Measurements from ENCODE around the gene CCDC152. TPM values are rescaled to one million over a fixed set of nuclear protein-coding genes. Genes with fewer than 3 reads are reported as not detected.
"Not testable (repeated sequence)": the region's sequence is repeated elsewhere in the genome, so short reads cannot be mapped to it uniquely, and the experiment has no call there.

Gene CCDC152
- polyA plus RNA-seq, 3 donors = 0.09 to 0.18 (median 0.09) TPM

GRCh38 chr5:42720251-42720650, 36.4 kb upstream of the CCDC152 start:
- no peak for TF ChIP-seq CTCF (IDR thresholded peaks at IDR 0.05)
- Histone ChIP-seq H3K9ac (ENCODE audit: insufficient read depth, low read length, poor library complexity, severe bottlenecking) (peak overlapping the region; percentile 59), H2AFZ (ENCODE audit: insufficient read depth, low read depth, low read length, poor library complexity, severe bottlenecking) (peak overlapping the region; percentile 55), H3K4me3 (replicated peaks in 1 of 3; ENCODE audit: low read depth in 2 of 3, low read length in 3 of 3) (peak overlapping the region; percentile 38 to 70 (median 58)), H3K79me2 (ENCODE audit: insufficient read depth, low read length) (no peaks in the 10 kb centered on the region), H3K4me2 (replicated peaks; ENCODE audit: extremely low read depth, low read length, poor library complexity, severe bottlenecking) (peak overlapping the region; percentile 73), H3K27ac (ENCODE audit: low read depth in 1 of 2, low read length in 2 of 2) (peak overlapping the region in 1 of 2 donors; percentile 83), H3K27me3 (ENCODE audit: control insufficient read depth in 2 of 2, insufficient read depth in 2 of 2, low read length in 2 of 2) (no peaks in the 10 kb centered on the region), H3K36me3 (replicated peaks in 1 of 2; ENCODE audit: control insufficient read depth in 1 of 2, insufficient read depth in 2 of 2, low read length in 2 of 2) (no peaks in the 10 kb centered on the region), H3K4me1 (ENCODE audit: control insufficient read depth in 1 of 2, insufficient read depth in 2 of 2, low read length in 2 of 2) (peaks cover 33 to 40% of the 10 kb centered on the region in 2 donors), H4K20me1 (ENCODE audit: insufficient read depth, low read length) (no peaks in the 10 kb centered on the region), H3K9me3 (replicated peaks in 1 of 2; ENCODE audit: control insufficient read depth in 1 of 2, insufficient read depth in 1 of 2, low read length in 2 of 2) (no peaks in the 10 kb centered on the region)
- intact Hi-C loops (cut with micrococcal nuclease) = no loop called here
- peaks cover 0 to 2% (median 0%) of the 10 kb centered on the region in 7 donors for H3K9me3 Mint-ChIP-seq
- peaks cover 39% of the 10 kb centered on the region for H3K4me1 Mint-ChIP-seq
- no peak for DNase-seq
- no CpG with 5 or more reads among the region's 6 CpGs for WGBS (ENCODE audit: insufficient coverage)
- no peaks in the 10 kb centered on the region for H3K36me3 Mint-ChIP-seq
- peaks cover 0 to 1% (median 0%) of the 10 kb centered on the region in 3 donors for H3K27me3 Mint-ChIP-seq (ENCODE audit: low read depth in 3 of 3)
- peak overlapping the region; percentile 76 to 94 for H3K4me3 Mint-ChIP-seq
- H3K27ac Mint-ChIP-seq = peak overlapping the region; percentile 84 to 96 (median 91)

GRCh38 chr5:42721484-42721883, 35.1 kb upstream of the CCDC152 start:
- H3K27me3 ChIP-seq (ENCODE audit: control insufficient read depth in 2 of 2, insufficient read depth in 2 of 2, low read length in 2 of 2) = no peaks in the 10 kb centered on the region
- peak in 1 of 3 donors; percentile 7 for DNase-seq
- TF ChIP-seq CTCF (IDR thresholded peaks at IDR 0.05) = no peak
- no peaks in the 10 kb centered on the region for H3K36me3 ChIP-seq (replicated peaks in 1 of 2; ENCODE audit: control insufficient read depth in 1 of 2, insufficient read depth in 2 of 2, low read length in 2 of 2)
- H3K4me1 ChIP-seq (ENCODE audit: control insufficient read depth in 1 of 2, insufficient read depth in 2 of 2, low read length in 2 of 2) = peaks cover 33 to 36% of the 10 kb centered on the region in 2 donors
- no peaks in the 10 kb centered on the region for H3K36me3 Mint-ChIP-seq
- H3K4me3 ChIP-seq (replicated peaks in 1 of 3; ENCODE audit: low read depth in 2 of 3, low read length in 3 of 3) = peak overlapping the region in 1 of 3 experiments; percentile 70
- peak overlapping the region in 1 of 2 donors; percentile 94 for H3K4me3 Mint-ChIP-seq
- H3K9ac ChIP-seq (ENCODE audit: insufficient read depth, low read length, poor library complexity, severe bottlenecking) = no peak overlapping the region
- H3K27me3 Mint-ChIP-seq (ENCODE audit: low read depth in 3 of 3) = peaks cover 0 to 4% (median 1%) of the 10 kb centered on the region in 3 donors
- H3K27ac ChIP-seq (ENCODE audit: low read depth in 1 of 2, low read length in 2 of 2) = peak overlapping the region in 1 of 2 donors; percentile 83
- no peaks in the 10 kb centered on the region for H3K79me2 ChIP-seq (ENCODE audit: insufficient read depth, low read length)
- no peak overlapping the region for H2AFZ ChIP-seq (ENCODE audit: insufficient read depth, low read depth, low read length, poor library complexity, severe bottlenecking)
- peak overlapping the region; percentile 73 for H3K4me2 ChIP-seq (replicated peaks; ENCODE audit: extremely low read depth, low read length, poor library complexity, severe bottlenecking)
- peaks cover 0 to 2% (median 0%) of the 10 kb centered on the region in 7 donors for H3K9me3 Mint-ChIP-seq
- intact Hi-C loops (cut with micrococcal nuclease) = no loop called here
- no peaks in the 10 kb centered on the region for H3K9me3 ChIP-seq (replicated peaks in 1 of 2; ENCODE audit: control insufficient read depth in 1 of 2, insufficient read depth in 1 of 2, low read length in 2 of 2)
- no peaks in the 10 kb centered on the region for H4K20me1 ChIP-seq (ENCODE audit: insufficient read depth, low read length)
- peaks cover 35% of the 10 kb centered on the region for H3K4me1 Mint-ChIP-seq
- peak overlapping the region in 6 of 7 donors; percentile 5 to 92 (median 89) for H3K27ac Mint-ChIP-seq

- H3K36me3 ChIP-seq (replicated peaks in 1 of 2; ENCODE audit: control insufficient read depth in 1 of 2, insufficient read depth in 2 of 2, low read length in 2 of 2); H3K9ac ChIP-seq (ENCODE audit: insufficient read depth, low read length, poor library complexity, severe bottlenecking); H3K9me3 Mint-ChIP-seq; H3K27ac ChIP-seq (ENCODE audit: low read depth in 1 of 2, low read length in 2 of 2); H3K27me3 ChIP-seq (ENCODE audit: control insufficient read depth in 2 of 2, insufficient read depth in 2 of 2, low read length in 2 of 2); H3K27ac Mint-ChIP-seq; H3K4me3 ChIP-seq (replicated peaks in 1 of 3; ENCODE audit: low read depth in 2 of 3, low read length in 3 of 3); H2AFZ ChIP-seq (ENCODE audit: insufficient read depth, low read depth, low read length, poor library complexity, severe bottlenecking); H3K79me2 ChIP-seq (ENCODE audit: insufficient read depth, low read length); H4K20me1 ChIP-seq (ENCODE audit: insufficient read depth, low read length); H3K36me3 Mint-ChIP-seq; intact Hi-C loops (cut with micrococcal nuclease); H3K9me3 ChIP-seq (replicated peaks in 1 of 2; ENCODE audit: control insufficient read depth in 1 of 2, insufficient read depth in 1 of 2, low read length in 2 of 2); H3K4me1 ChIP-seq (ENCODE audit: control insufficient read depth in 1 of 2, insufficient read depth in 2 of 2, low read length in 2 of 2); H3K4me1 Mint-ChIP-seq; H3K4me2 ChIP-seq (replicated peaks; ENCODE audit: extremely low read depth, low read length, poor library complexity, severe bottlenecking); DNase-seq; H3K27me3 Mint-ChIP-seq (ENCODE audit: low read depth in 3 of 3); H3K4me3 Mint-ChIP-seq: not testable (repeated sequence)
- no CpG with 5 or more reads among the region's 24 CpGs for WGBS (ENCODE audit: insufficient coverage)
These were observed 22.0 kb upstream of the CCDC152 start for GRCh38 chr5:42734531-42735058.

Measured in CD14-positive monocyte (primary cell).